HL-60 (cell line): Measurements from ENCODE around the gene RBMS3.

ENCODE experiments used
- DNase-seq, 2 experiments: peaks; one replicate each; pipeline ENCODE4 v3.0.0-alpha.2; 2010 to 2020; ENCODE audit warnings: low read depth in 1 of 2, low spot score in 1 of 2
- H3K27ac ChIP-seq: fragments of 250-450 bp; sonication (Bioruptor Pico); replicated peaks from 2 replicates; pipeline ENCODE4 v1.5.1; 2020; ENCODE audit warnings: mild to moderate bottlenecking, moderate library complexity
- H3K27me3 ChIP-seq: fragments of 250-450 bp; sonication (Bioruptor Pico); 2 replicates; pipeline ENCODE4 v1.5.1; 2021; ENCODE audit warnings: mild to moderate bottlenecking, moderate library complexity; ENCODE audit not compliant: insufficient read depth, poor library complexity, severe bottlenecking
- H3K4me3 ChIP-seq: replicated peaks from 2 replicates; pipeline ENCODE4 v1.5.1; 2011; ENCODE audit warnings: mild to moderate bottlenecking, control low read depth, low read length; ENCODE audit not compliant: insufficient read depth
- CTCF ChIP-seq: IDR thresholded peaks from one replicate; pipeline ENCODE4 v1.5.1; 2011; ENCODE audit warnings: low read length, control low read depth, inconsistent platforms; ENCODE audit not compliant: insufficient read depth
- GABPA ChIP-seq: IDR thresholded peaks from 2 replicates; pipeline ENCODE4 v1.6.1; 2012; ENCODE audit warnings: low read depth
- POLR2AphosphoS5 ChIP-seq: IDR thresholded peaks from 2 replicates; pipeline ENCODE4 v1.6.1; 2012; ENCODE audit warnings: low read depth
- REST ChIP-seq: IDR thresholded peaks from 2 replicates; pipeline ENCODE4 v1.6.1; 2012; ENCODE audit warnings: low read depth; ENCODE audit not compliant: insufficient replicate concordance
- SPI1 ChIP-seq: IDR thresholded peaks from 2 replicates; pipeline ENCODE4 v1.6.1; 2012; ENCODE audit warnings: low read depth, mild to moderate bottlenecking, borderline replicate concordance

The RBMS3 gene

GRCh38 chr3:29410220-29410619 lies 129.3 kb downstream of the RBMS3 start:
- DNase-seq: no peak
- TF ChIP-seq CTCF (no peak), SPI1 (no peak), GABPA (no peak), REST (no peak), POLR2AphosphoS5 (no peak)
- H3K4me3 ChIP-seq: no peak overlapping the region
- no peaks in the 10 kb centered on the region for H3K27me3 ChIP-seq
- no peak overlapping the region for H3K27ac ChIP-seq

- no peak for TF ChIP-seq POLR2AphosphoS5
- TF ChIP-seq REST: no peak
- no peak for TF ChIP-seq SPI1
- no peak for TF ChIP-seq CTCF
- no peak for TF ChIP-seq GABPA
- no peak overlapping the region for H3K4me3 ChIP-seq
- H3K27me3 ChIP-seq: no peaks in the 10 kb centered on the region
- DNase-seq: no peak
- no peak overlapping the region for H3K27ac ChIP-seq
Measured at GRCh38 chr3:29410660-29411405, 130.0 kb downstream of the RBMS3 start.

- no peak overlapping the region for H3K4me3 ChIP-seq
- DNase-seq: no peak
- no peaks in the 10 kb centered on the region for H3K27me3 ChIP-seq
- TF ChIP-seq POLR2AphosphoS5 (no peak), SPI1 (no peak), REST (no peak)
- no peak overlapping the region for H3K27ac ChIP-seq
Measured at GRCh38 chr3:29412110-29412509, 131.2 kb downstream of the RBMS3 start.
